ENCODE data around the gene SUCLG2. TPM values are rescaled to one million over a fixed set of nuclear protein-coding genes. Genes with fewer than 3 reads are reported as not detected.

The SUCLG2 gene, protein sequence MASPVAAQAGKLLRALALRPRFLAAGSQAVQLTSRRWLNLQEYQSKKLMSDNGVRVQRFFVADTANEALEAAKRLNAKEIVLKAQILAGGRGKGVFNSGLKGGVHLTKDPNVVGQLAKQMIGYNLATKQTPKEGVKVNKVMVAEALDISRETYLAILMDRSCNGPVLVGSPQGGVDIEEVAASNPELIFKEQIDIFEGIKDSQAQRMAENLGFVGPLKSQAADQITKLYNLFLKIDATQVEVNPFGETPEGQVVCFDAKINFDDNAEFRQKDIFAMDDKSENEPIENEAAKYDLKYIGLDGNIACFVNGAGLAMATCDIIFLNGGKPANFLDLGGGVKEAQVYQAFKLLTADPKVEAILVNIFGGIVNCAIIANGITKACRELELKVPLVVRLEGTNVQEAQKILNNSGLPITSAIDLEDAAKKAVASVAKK
- 104 TPM for total RNA-seq

- DNase-seq (ENCODE audit: low spot score): peak; percentile 88
Observed at GRCh38 chr3:67654099-67654843, at the start of gene SUCLG2. TSS of gene SUCLG2 (minus strand) at chr3:67654612. CDS start at chr3:67654586, 26 bp downstream.

GRCh38 chr3:67700596-67700995, 46.2 kb upstream of the SUCLG2 start:
- no peak for DNase-seq (ENCODE audit: low spot score)

DNA sequence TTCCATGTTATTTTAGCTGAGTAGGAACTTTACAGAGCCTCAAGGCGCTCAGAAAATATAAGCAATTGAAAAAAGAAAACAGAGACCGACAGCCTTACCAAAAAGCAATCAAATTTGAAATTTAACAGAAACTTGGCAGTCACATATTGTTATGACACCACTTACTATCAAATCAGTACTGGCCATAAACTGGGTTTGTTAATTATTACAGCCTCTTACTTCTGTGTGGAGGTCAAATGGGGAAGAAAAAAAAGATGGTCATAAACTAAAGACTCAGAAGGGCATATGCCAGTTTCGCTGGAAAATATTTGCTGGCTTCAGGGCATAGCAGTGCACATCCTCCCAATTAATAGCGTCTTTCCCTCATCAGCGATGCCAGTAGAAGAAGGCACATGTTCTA, 45.5 kb upstream of the SUCLG2 start:
- no peak for DNase-seq (ENCODE audit: low spot score)

DNA sequence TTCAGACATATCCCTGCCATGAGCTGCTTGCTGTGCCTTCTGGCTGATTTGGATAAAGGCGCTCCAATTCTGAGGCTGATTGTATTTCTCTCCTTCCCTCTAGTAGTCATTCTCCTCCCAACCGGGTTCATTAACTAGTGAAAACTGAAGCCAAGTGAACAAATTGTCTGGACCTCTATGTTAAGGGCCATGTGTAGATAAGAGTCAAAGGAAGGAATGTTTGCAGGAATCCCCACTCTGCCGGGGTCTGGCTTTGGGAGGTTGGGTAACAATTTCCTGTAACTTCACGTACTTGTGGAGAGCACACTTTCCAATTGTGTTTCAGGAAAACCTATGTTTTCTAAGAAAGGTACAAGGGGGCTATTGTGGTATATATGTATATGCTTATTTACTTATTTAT, 38.2 kb upstream of the SUCLG2 start:
- DNase-seq (ENCODE audit: low spot score): no peak

DNA sequence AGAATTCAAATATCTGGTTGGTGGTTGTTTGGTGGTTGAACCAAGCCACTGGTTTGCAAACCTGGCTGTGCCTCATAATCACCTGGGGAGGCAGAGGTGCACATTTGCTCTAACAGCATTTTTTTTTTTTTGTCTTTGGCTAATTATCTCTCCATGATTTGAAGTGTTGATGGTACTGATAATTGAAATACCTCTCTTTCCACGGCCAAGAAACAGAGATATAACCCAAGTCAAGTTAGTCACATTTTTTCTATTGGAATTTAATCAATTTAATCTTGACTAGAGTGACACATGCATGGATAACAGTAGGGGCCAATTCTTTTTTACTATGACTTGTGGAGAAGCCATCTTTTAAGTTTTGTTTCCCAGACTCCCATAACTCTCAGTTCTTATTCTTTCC, 37.5 kb upstream of the SUCLG2 start:
- DNase-seq (ENCODE audit: low spot score): no peak

DNA sequence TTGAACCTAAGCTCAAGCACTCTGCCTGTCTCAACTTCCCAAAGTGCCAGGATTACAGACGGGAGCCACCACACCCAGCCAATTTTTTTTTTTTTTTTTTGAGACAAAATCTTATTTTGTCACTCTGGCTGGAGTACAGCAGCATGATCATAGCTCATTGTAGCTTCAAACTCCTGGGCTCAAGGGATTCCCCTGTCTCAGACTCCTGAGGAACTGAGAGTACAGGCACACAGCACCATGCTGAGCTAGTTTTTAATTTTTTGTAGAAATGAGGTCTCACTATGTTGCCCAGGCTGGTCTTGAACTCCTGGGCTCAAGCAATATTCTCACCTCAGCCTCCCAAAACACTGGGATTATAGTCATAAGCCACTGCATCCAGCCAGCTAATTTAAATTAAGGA, 36.8 kb upstream of the SUCLG2 start:
- no peak for DNase-seq (ENCODE audit: low spot score)

- DNase-seq (ENCODE audit: low spot score): no peak
Observed at GRCh38 chr3:67689806-67690205, 35.4 kb upstream of the SUCLG2 start.

- DNase-seq (ENCODE audit: low spot score): no peak
Observed at GRCh38 chr3:67688231-67688630, 33.8 kb upstream of the SUCLG2 start.

- DNase-seq (ENCODE audit: low spot score): no peak
Observed at GRCh38 chr3:67686069-67686468, 31.7 kb upstream of the SUCLG2 start.

GRCh38 chr3:67685499-67685898, 31.1 kb upstream of the SUCLG2 start:
- DNase-seq (ENCODE audit: low spot score): no peak

GRCh38 chr3:67684211-67684610, 29.8 kb upstream of the SUCLG2 start:
- DNase-seq (ENCODE audit: low spot score): no peak

DNA sequence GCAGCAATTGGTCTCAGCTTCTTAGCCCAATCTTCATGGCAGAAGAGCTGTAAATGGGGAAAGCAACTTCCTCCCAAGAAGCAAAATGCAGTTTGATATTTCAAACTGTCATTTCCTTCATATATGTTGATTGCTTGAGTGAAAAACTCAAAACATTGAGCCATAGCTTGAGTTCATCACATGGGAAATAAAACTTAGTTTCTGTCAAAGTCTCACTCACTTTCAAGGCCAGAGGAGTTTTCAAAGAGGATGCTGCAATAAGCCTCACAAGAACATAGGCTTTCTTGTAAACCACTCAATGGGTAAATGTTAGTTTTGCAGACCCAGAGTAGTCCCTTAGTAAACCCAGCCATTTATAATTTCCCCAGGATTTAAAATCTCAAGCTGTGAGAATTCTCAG, 29.1 kb upstream of the SUCLG2 start:
- no peak for DNase-seq (ENCODE audit: low spot score)

GRCh38 chr3:67678665-67679064, 24.3 kb upstream of the SUCLG2 start:
- DNase-seq (ENCODE audit: low spot score): no peak

- DNase-seq (ENCODE audit: low spot score): no peak
Observed at GRCh38 chr3:67674055-67674454, 19.6 kb upstream of the SUCLG2 start.

DNA sequence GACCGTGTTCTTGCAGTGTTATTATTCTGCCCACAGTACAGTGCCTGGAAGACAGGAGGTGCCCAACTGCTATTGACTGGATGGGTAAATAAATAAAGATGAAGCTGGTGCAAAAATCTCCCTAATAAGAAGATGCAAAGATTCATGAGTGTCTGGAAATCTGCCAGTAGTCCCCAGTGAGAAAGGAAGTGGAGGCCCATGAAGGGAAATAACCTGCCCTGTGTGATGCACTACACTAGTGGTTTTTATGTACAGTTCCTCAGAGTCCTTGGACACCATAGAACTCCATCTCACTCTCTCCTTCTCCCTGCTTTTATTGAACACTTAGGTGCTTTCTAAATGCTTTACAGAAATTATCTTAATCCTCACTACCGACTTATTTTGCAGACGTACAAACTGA, 8.3 kb upstream of the SUCLG2 start:
- DNase-seq (ENCODE audit: low spot score): no peak

GRCh38 chr3:67661089-67661488, 6.7 kb upstream of the SUCLG2 start:
- DNase-seq (ENCODE audit: low spot score): no peak

GRCh38 chr3:67657192-67657591, 2.8 kb upstream of the SUCLG2 start:
- DNase-seq (ENCODE audit: low spot score): no peak

DNA sequence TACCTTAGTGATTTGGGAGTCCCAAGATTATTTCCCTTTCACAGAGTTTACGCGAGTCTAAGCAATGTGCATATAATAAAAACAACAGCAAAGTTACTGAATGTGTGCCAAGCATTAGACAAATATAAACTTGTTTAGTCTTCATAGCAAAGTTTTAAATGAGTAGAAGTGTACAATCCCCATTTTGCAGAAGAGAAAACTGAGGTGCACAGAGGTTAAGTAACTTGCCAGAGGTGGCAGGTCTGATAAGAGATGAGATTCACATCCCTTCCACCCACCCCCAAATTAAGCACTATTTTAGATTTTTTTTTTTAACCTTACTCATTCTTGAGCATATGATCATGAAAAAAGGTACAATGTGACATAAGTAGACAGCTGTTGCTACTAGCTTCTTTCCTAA, 2.2 kb upstream of the SUCLG2 start:
- DNase-seq (ENCODE audit: low spot score): no peak

DNA sequence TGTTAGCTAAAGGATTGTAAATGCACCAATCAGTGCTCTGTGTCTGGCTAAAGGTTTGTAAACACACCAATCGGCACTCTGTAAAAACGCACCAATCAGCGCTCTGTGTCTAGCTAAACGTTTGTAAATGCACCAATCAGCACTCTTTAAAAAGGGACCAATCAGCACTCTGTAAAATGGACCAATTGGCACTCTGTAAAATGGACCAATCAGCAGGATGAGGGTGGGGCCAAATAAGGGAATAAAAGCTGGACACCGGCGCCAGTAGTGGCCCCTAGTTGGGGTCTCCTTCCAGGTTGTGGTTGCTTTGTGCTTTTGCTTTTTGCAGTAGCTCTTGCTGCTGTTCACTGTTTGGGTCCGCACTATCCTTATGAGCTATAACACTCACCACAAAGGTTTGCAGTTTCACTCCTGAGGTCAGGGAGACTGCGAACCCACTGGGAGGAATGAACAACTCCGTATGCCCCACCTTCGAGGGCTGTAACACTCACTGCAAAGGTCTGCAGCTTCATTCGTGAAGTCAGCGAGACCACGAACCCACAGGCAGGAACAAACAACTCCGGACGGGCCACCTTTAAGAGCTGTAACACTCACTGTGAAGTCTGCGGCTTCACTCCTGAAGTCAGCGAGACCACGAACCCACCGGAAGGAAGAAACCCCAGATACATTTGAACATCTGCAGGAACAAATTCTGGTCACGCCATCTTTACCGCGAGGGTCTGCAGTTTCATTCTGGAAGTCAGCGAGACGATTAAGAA, 1.1 kb upstream of the SUCLG2 start:
- DNase-seq (ENCODE audit: low spot score): peak; percentile 56

DNA sequence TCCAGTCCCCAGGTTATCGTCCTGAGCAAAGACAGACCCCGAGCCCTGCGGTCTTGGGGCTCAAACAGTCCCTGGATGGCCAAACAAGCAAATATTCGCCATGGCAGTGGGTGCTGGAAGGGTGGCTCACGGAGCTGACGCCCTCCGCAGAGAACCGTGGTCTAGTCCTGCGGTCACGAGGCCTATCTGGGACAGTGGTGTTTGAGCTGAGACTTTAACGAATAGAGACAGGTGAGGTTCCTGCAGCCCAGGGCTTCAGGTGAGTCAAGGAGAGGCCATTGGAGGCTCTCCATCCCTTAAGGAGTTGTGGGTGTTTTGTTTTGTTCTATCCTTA, 399 bp upstream of the SUCLG2 start:
- DNase-seq (ENCODE audit: low spot score): no peak

DNA sequence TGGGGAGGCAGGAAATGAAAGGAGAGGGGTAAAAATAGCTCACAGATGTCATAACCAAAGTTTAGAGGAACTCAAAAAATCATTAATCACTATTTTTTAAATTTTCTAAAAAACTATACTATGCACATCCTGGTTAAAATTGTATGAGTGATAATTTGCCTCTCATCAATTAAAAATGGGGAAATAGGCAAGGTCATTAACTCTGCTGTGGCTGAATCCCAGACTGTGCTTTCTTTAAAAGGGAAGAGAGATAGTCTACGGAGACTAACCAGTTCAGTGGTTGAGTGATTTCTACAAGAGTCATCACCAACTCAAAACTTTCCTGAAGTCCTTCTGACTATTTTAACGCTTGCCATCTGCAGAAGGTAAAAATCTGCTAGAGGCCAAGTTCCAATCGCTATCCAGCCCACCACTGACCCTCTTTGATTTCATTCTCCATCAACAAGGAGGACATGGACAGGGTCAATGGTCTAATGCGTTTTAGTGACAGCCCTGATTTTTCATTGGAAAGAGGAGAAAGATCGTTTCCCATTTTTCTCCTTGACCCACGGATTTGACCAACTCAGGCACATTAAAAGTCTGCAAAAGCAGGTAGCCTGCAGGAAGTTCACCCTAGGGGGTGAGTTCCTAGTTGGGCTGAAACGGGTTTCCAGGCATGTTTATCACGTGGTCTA, 850 bp downstream of the SUCLG2 start:
- no peak for DNase-seq (ENCODE audit: low spot score)

GRCh38 chr3:67650084-67650483, 4.3 kb downstream of the SUCLG2 start:
- no peak for DNase-seq (ENCODE audit: low spot score)
